Jurkat, Clone E6-1 (cell line): ENCODE results near the gene SLC2A2.
A peak's percentile ranks its signal among the peaks of the same experiment; 100 is the strongest.

Experiments
- DNase-seq: peaks from one replicate; pipeline ENCODE4 v3.0.0-alpha.2; 2011; ENCODE audit warnings: low read depth, low spot score
- H3K4me3 ChIP-seq: 2 replicates; pipeline ENCODE4 v1.5.1; 2011; ENCODE audit warnings: mild to moderate bottlenecking, low read length, control low read depth, moderate library complexity

SLC2A2 gene

GRCh38 chr3:171039674-171040073 lies 13.2 kb upstream of the SLC2A2 start:
- no peak overlapping the region for H3K4me3 ChIP-seq
- DNase-seq, result no peak

- no peak for DNase-seq
- no peak overlapping the region for H3K4me3 ChIP-seq
These were observed 11.8 kb upstream of the SLC2A2 start for GRCh38 chr3:171038342-171038741.

- H3K4me3 ChIP-seq, result no peak overlapping the region
- no peak for DNase-seq
These were observed 2.3 kb upstream of the SLC2A2 start for GRCh38 chr3:171028779-171029232.

GRCh38 chr3:171028025-171028778 lies 1.7 kb upstream of the SLC2A2 start:
- H3K4me3 ChIP-seq, result no peak overlapping the region
- peak; percentile 4 for DNase-seq

- H3K4me3 ChIP-seq, result no peak overlapping the region
- no peak for DNase-seq
These were observed 3.0 kb downstream of the SLC2A2 start for GRCh38 chr3:171023566-171023965.

GRCh38 chr3:171021377-171021776 lies 5.1 kb downstream of the SLC2A2 start:
- DNase-seq, result no peak
- no peak overlapping the region for H3K4me3 ChIP-seq

GRCh38 chr3:171018156-171018935 lies 8.2 kb downstream of the SLC2A2 start:
- H3K4me3 ChIP-seq, result no peak overlapping the region
- no peak for DNase-seq

GRCh38 chr3:171013822-171014748 lies 12.4 kb downstream of the SLC2A2 start:
- no peak overlapping the region for H3K4me3 ChIP-seq
- no peak for DNase-seq

GRCh38 chr3:171011873-171012336 lies 14.6 kb downstream of the SLC2A2 start:
- no peak for DNase-seq
- no peak overlapping the region for H3K4me3 ChIP-seq

GRCh38 chr3:171011109-171011872 lies 15.2 kb downstream of the SLC2A2 start:
- DNase-seq, result no peak

GRCh38 chr3:171007316-171007715 lies 19.2 kb downstream of the SLC2A2 start:
- DNase-seq, result no peak
- no peak overlapping the region for H3K4me3 ChIP-seq

More at GRCh38 chr3:171011109-171011872, 15.2 kb downstream of the SLC2A2 start:
- H3K4me3 ChIP-seq, result no peak overlapping the region

- no peak for DNase-seq
These were observed 20.9 kb downstream of the SLC2A2 start for GRCh38 chr3:171005648-171006047.

GRCh38 chr3:171001957-171002694 lies 24.4 kb downstream of the SLC2A2 start:
- no peak overlapping the region for H3K4me3 ChIP-seq
- DNase-seq, result no peak

More at GRCh38 chr3:171005648-171006047, 20.9 kb downstream of the SLC2A2 start:
- H3K4me3 ChIP-seq, result no peak overlapping the region

GRCh38 chr3:171001250-171001893 lies 25.1 kb downstream of the SLC2A2 start:
- H3K4me3 ChIP-seq, result no peak overlapping the region
- DNase-seq, result no peak

GRCh38 chr3:171000281-171000680 lies 26.2 kb downstream of the SLC2A2 start:
- DNase-seq, result no peak
- no peak overlapping the region for H3K4me3 ChIP-seq

GRCh38 chr3:170999737-171000242 lies 26.7 kb downstream of the SLC2A2 start:
- DNase-seq, result no peak
- H3K4me3 ChIP-seq, result no peak overlapping the region
